B cell (primary cell): ENCODE measurements around the gene LRRTM3.

Experiments used
- CTCF ChIP-seq: fragments of 200-600 bp; IDR thresholded peaks from one replicate; pipeline ENCODE4 v1.8.0; 2022; ENCODE audit warnings: antibody characterized with exemption, mild to moderate bottlenecking
- EZH2 ChIP-seq: IDR thresholded peaks from 2 replicates; pipeline ENCODE4 v1.6.1; 2012; ENCODE audit warnings: borderline replicate concordance, low read depth, mild to moderate bottlenecking, moderate library complexity, low read length; ENCODE audit not compliant: insufficient read depth, poor library complexity, severe bottlenecking

- TF ChIP-seq CTCF = no peak
- no peak for TF ChIP-seq EZH2
These were observed 89.4 kb downstream of the LRRTM3 start for GRCh38 chr10:67015225-67015624.
